GM18868 (cell line): ENCODE results near the gene C1orf226.

ENCODE experiments used
- ATAC-seq: cut with Tn5 transposase; IDR thresholded peaks from one replicate; pipeline ENCODE4 v1.9.1; 2021; ENCODE audit warnings: mild to moderate bottlenecking, moderate library complexity; ENCODE audit not compliant: unreplicated experiment

Gene C1orf226

GRCh38 chr1:162365284-162366020 lies 16.1 kb upstream of the C1orf226 start:
- no peak for ATAC-seq

DNA sequence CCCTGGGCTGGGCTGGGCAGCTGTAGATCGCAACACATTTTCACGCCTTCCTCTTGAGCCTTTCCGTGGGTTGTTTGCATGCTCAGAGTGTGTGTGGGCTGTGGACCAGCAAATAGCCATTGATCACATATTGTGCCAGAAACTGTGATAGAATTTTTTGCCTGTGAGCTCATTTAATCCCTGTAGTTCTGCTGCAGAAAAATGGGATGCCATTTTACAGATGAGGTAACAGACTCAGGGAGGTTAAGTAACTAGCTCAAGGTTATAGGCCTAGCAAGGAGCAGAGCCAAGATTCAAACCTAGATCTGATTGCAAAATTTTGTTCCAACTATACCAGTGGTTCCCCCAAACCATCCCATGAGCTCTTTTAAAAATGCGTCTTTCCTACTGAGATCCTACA lies 15.4 kb upstream of the C1orf226 start:
- ATAC-seq = no peak

- no peak for ATAC-seq
Measured at GRCh38 chr1:162366671-162367070, 14.9 kb upstream of the C1orf226 start.

- no peak for ATAC-seq
Measured at GRCh38 chr1:162367073-162367472, 14.5 kb upstream of the C1orf226 start.

DNA sequence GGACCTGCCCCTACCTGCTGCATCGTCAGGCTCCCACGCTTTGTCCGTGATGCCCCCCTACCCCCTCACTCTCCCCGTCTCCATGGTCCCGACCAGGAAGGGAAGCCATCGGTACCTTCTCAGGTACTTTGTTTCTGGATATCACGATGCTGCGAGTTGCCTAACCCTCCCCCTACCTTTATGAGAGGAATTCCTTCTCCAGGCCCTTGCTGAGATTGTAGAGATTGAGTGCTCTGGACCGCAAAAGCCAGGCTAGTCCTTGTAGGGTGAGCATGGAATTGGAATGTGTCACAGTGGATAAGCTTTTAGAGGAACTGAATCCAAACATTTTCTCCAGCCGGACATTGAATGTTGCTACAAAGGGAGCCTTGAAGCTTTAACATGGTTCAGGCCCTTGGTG lies 13.8 kb upstream of the C1orf226 start:
- no peak for ATAC-seq

DNA sequence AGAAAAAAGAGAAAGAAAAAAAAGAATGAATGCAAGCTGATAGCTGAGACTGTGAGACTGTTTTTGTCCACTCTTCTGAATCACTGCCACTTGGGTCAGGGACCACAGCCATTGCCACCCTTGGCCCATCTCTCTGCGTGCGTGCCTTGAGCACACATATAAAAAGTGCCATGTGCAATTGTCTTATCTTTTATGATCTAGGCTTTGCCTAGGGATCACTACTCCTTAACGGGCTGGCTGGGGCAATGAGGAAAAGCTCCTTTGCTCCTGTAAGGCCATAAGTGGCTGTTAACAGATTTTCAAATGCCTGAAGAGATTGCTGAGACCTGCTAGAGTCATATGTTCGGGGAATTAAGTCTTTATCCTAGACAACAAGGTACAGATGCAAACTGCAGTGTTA lies 13.1 kb upstream of the C1orf226 start:
- ATAC-seq = no peak

GRCh38 chr1:162369571-162369970 lies 12.0 kb upstream of the C1orf226 start:
- no peak for ATAC-seq

- ATAC-seq = no peak
Measured at GRCh38 chr1:162370161-162370560, 11.4 kb upstream of the C1orf226 start.

- ATAC-seq = no peak
Measured at GRCh38 chr1:162370721-162371120, 10.8 kb upstream of the C1orf226 start.

DNA sequence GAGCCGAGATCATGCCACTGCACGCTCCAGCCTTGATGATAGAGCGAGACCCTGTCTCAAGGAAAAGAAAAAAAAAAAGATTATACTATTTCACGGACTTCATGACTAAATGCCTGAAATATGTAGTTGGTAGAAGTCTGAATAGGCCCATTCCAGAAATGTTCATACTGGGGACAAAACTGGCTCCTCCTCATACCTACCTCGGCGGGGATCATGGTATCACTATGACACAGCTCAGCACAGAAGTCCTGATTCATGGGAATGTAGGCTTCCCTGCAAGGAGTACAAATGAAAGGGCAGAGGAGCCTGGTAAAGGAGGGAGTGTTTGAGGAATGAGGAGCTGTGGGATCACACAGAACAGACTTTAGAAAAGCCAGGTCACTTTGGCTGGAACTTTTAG lies 9.9 kb upstream of the C1orf226 start:
- ATAC-seq = no peak

GRCh38 chr1:162372159-162373071 lies 9.1 kb upstream of the C1orf226 start:
- ATAC-seq = no peak

GRCh38 chr1:162373072-162373427 lies 8.5 kb upstream of the C1orf226 start:
- ATAC-seq = no peak

DNA sequence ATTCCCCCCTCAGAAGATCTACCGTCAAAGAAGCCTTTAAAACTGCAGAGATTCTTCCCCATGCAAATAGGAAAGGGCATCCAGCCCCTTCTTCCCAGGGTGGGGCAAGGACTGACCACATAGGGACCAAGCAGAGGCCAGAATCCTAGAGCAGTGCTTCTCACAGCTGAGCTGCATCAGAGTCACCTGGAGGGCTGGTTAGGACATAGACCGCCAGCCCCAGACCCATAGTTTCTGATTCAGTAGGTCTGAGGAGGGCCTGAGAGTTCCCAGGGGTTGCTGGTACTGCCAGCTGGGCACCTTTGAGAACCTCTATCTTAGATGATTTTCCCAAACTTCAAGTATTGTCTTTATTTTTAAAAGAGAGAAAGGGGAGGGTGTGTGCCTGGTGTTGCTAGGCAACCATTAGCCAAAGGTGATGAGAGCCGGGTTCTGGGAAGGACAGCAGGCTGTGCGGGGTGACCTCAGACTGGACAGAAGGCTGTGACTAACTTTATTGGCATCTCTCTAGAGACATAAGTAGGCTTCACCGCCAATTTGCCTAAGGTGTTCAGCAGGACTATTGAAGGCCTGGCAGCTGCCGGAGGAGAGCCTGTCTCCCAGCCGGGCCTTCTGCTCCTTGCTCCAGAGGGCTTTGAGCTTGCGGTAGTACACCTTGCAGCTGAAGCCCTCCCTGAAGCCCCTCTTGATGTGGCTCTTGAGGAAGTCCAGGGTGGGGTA lies 7.8 kb upstream of the C1orf226 start:
- no peak for ATAC-seq

DNA sequence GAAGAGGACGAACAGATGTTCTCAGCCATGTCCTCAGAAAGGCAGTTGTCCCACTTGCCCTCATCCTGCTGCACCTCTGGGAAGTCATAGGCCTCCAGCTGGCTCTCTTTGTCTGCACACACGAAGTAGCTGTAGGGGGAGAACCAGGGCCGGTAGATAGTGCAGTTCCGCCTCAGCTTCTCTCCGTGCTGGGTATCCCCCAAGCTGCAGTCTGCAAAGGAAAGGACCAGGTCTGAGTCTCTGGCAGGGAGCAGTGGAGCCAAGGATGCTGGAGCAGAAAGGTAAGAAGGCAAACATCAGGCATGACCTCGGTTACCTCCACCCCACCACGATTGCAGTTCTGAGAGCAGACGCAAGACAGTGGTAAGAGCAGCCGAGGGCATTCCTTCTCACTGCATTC lies 7.1 kb upstream of the C1orf226 start:
- no peak for ATAC-seq

GRCh38 chr1:162375463-162375862 lies 6.1 kb upstream of the C1orf226 start:
- no peak for ATAC-seq

GRCh38 chr1:162376691-162377090 lies 4.8 kb upstream of the C1orf226 start, which contains the start of gene SPATA46:
Gene SPATA46, minus strand, starts transcription at chr1:162376854. Its CDS starts 64 bp downstream, at chr1:162376790.
- no peak for ATAC-seq

GRCh38 chr1:162380061-162380846 lies 1.3 kb upstream of the C1orf226 start:
- ATAC-seq = no peak

DNA sequence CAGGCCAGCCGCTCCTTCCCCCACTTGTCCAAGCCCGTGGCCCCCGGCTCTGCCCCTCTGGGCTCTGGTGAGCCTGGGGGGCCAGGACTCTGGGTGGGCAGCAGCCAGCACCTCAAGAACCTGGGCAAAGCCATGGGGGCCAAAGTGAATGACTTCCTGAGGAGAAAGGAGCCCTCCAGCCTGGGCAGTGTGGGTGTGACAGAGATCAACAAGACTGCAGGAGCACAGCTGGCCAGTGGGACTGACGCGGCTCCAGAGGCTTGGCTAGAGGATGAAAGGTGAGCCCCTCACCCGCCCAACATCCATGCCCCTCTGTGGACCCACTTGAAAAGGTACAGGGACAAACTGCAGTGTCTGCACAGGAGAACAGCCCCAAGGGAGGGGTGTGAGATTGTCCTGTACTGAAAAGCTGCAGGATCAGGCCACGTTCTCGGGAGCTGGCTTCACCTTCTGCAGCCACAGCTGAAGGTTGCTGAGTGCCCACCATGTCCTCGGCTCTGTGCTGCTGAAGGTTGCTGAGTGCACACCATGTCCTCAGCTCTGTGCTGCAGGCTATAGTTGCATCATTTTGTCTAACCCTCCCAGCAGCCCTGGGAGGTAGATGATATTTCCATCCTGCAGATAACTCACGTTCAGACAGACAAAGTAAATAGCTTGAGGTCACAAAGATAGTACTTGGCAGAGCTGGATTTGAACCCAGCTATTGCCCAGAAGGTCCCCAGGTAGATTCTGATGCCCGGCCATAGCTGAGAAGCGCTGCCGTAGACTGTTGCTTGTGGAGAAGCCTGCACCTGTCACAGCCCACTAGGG lies 618 bp downstream of the C1orf226 start:
- ATAC-seq = no peak

DNA sequence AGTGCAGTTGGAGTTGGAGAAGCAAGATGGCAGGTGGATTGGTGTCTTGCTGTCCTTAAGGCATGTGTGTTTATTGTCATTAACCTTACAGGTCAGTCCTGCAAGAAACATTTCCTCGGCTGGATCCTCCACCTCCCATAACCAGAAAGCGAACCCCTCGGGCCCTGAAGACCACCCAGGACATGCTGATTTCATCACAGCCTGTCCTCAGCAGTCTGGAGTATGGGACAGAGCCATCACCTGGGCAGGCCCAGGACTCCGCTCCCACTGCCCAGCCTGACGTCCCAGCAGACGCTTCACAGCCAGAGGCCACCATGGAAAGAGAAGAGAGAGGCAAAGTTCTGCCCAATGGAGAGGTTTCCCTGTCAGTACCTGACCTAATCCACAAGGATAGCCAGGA lies 1.6 kb downstream of the C1orf226 start:
- no peak for ATAC-seq

DNA sequence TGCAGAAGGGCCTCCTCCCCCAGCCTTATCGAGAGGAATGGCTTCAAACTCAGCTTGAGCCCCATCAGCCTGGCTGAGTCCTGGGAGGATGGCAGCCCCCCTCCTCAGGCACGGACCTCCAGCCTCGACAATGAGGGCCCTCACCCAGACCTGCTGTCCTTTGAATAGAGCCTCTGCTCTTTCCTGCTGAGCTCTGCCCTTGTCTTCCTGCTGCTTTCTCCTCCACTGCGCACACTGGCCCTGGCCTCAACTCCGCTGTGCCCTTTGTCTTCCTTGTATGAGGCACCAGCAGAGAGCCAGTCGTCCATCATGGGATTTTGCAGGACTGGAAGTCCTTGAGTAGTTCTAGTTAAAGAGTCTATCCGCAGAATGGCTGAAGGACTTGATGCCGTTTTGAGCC lies 2.0 kb downstream of the C1orf226 start:
- ATAC-seq = no peak
